WERI-Rb-1 (cell line): ENCODE data around the gene CYP4F8.

Experiments used
- DNase-seq: peaks from one replicate; pipeline ENCODE4 v3.0.0-alpha.2; 2020
- H3K27ac ChIP-seq: fragments of 250-450 bp; sonication (Bioruptor Pico); 2 replicates; pipeline ENCODE4 v1.5.1; 2020; ENCODE audit warnings: mild to moderate bottlenecking, moderate library complexity
- H3K27me3 ChIP-seq: fragments of 250-450 bp; sonication (Bioruptor Pico); 2 replicates; pipeline ENCODE4 v1.5.1; 2021; ENCODE audit warnings: mild to moderate bottlenecking, low read depth, moderate library complexity; ENCODE audit not compliant: insufficient read depth, severe bottlenecking
- H3K36me3 ChIP-seq: fragments of 250-450 bp; sonication (Bioruptor Pico); 2 replicates; pipeline ENCODE4 v1.5.1; 2020; ENCODE audit warnings: mild to moderate bottlenecking, moderate library complexity
- H3K4me3 ChIP-seq: 2 replicates; pipeline ENCODE4 v1.5.1; 2011; ENCODE audit warnings: low read depth, mild to moderate bottlenecking, control low read depth, low read length
- H3K9me3 ChIP-seq: fragments of 250-450 bp; sonication (Bioruptor Pico); 2 replicates; pipeline ENCODE4 v1.5.1; 2021; ENCODE audit warnings: mild to moderate bottlenecking, moderate library complexity; ENCODE audit not compliant: severe bottlenecking
- CTCF ChIP-seq: IDR thresholded peaks from 2 replicates; pipeline ENCODE4 v1.5.1; 2011; ENCODE audit warnings: low read depth, mild to moderate bottlenecking, control low read depth, inconsistent platforms, low read length

Gene CYP4F8

GRCh38 chr19:15639596-15639995 lies 24.6 kb downstream of the CYP4F8 start:
- H3K36me3 ChIP-seq, result no peaks in the 10 kb centered on the region
- TF ChIP-seq CTCF, result no peak
- no peak overlapping the region for H3K27ac ChIP-seq
- H3K27me3 ChIP-seq, result peaks cover 77% of the 10 kb centered on the region
- no peak for DNase-seq
- no peaks in the 10 kb centered on the region for H3K9me3 ChIP-seq
- H3K4me3 ChIP-seq, result no peak overlapping the region

- H3K36me3 ChIP-seq, result no peaks in the 10 kb centered on the region
- no peak within 1 kb of the TSS for H3K27ac ChIP-seq
- no peak for TF ChIP-seq CTCF
- no peak for DNase-seq
- H3K9me3 ChIP-seq, result no peaks in the 10 kb centered on the region
- H3K4me3 ChIP-seq, result no peak within 1 kb of the TSS
- peaks cover 73% of the 10 kb centered on the region for H3K27me3 ChIP-seq
Observed at GRCh38 chr19:15640294-15640903, 25.4 kb downstream of the CYP4F8 start, which contains the start of gene CYP4F3. TSS of gene CYP4F3 (plus strand) at chr19:15640897. CDS start at chr19:15641416, 519 bp downstream.

- DNase-seq, result no peak
- H3K9me3 ChIP-seq, result no peaks in the 10 kb centered on the region
- TF ChIP-seq CTCF, result no peak
Observed at GRCh38 chr19:15640904-15641597, 26.0 kb downstream of the CYP4F8 start.

GRCh38 chr19:15641901-15642491 lies 27.0 kb downstream of the CYP4F8 start:
- Histone ChIP-seq H3K9me3 (no peaks in the 10 kb centered on the region), H3K4me3 (no peak overlapping the region), H3K27me3 (peaks cover 72% of the 10 kb centered on the region), H3K36me3 (no peaks in the 10 kb centered on the region), H3K27ac (no peak overlapping the region)
- no peak for TF ChIP-seq CTCF
- no peak for DNase-seq

More at GRCh38 chr19:15640904-15641597, 26.0 kb downstream of the CYP4F8 start:
- peaks cover 74% of the 10 kb centered on the region for H3K27me3 ChIP-seq
- no peak overlapping the region for H3K4me3 ChIP-seq
- H3K36me3 ChIP-seq, result no peaks in the 10 kb centered on the region
- no peak overlapping the region for H3K27ac ChIP-seq

GRCh38 chr19:15642807-15643206 lies 27.8 kb downstream of the CYP4F8 start:
- Histone ChIP-seq H3K27me3 (peaks cover 71% of the 10 kb centered on the region), H3K27ac (no peak overlapping the region), H3K9me3 (no peaks in the 10 kb centered on the region), H3K4me3 (no peak overlapping the region), H3K36me3 (no peaks in the 10 kb centered on the region)
- no peak for TF ChIP-seq CTCF
- no peak for DNase-seq
